GM19397 (cell line): ENCODE measurements around the gene SIGLEC6.
"Not testable (repeated sequence)": the region's sequence is repeated elsewhere in the genome, so short reads cannot be mapped to it uniquely, and the experiment has no call there.

Experiments used
- ATAC-seq: cut with Tn5 transposase; IDR thresholded peaks from one replicate; pipeline ENCODE4 v1.9.1; 2021; ENCODE audit warnings: mild to moderate bottlenecking, moderate library complexity; ENCODE audit not compliant: unreplicated experiment

SIGLEC6 gene

DNA sequence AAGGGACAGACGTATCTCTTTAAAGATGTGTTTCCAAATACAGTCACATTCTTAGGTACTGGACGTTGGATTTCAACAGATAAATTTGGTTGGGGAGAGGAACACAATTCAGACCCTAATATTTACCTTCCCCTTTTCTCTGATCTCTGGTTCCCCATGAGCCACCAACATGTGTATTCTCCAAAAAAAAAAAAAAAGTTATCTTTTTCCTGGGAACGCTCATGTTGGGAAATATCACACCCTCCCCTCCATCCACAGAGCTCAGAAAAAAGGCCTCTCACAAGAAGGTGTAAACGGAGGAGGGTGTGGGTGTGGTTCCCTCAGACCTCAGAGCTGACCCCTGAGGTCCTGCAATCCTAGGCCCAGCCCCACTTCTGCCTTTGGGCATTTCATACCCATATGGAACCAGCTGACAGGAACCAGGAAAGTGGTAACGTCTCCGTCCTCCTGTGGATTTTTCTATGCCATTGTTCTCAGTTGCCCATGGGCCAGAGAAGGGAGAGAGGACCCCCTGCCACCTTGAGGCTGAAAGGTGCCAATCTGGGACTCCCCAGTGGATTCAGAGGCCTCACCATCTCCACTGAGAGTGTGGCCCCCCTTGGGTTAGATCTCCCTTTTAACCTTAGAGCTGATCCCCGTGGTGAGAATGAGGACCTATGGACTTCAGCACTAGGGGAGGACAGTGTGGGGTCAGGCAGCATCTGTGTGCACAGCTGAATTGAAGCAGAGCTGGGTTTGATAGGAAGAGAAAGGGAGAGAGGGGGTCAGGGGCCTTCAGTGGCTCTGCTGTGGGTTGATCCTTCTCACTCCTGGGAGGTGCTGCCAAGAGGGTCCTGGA lies 21.4 kb downstream of the SIGLEC6 start:
- no peak for ATAC-seq

DNA sequence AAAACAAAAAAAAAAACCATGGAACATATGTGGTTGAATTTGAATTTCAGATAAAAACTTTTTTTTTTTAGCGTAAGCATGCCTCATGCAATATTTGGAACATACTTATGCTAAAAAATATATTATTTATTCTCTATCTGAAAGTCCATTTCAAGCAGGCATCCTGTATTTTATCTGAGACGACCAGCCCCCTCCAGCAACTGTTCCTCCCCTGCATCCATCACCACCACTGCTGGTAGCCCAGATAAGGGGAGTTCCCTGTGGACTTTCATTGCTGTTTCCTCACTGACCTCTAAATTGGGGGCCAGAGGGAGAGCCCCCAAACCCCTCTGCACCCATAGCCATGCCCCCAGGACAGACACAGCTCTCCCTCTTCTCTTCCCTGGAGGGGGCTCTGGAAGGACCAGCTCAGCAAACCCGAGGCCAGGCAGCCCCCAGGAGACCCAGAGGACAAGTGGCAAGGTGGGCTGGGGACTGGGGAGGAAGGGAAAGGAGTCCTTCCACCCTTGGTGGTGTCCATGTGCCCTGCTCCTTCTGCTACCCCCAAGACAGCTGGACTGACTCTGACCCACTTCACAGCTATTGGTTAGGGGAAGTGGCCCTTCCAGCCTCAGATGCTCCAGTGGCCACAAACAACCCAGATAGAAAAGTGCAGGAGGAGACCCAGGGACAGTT lies 23.3 kb downstream of the SIGLEC6 start:
- ATAC-seq, result no peak

GRCh38 chr19:51507640-51508058 lies 23.8 kb downstream of the SIGLEC6 start:
- ATAC-seq, result no peak

GRCh38 chr19:51507192-51507591 lies 24.3 kb downstream of the SIGLEC6 start:
- no peak for ATAC-seq

DNA sequence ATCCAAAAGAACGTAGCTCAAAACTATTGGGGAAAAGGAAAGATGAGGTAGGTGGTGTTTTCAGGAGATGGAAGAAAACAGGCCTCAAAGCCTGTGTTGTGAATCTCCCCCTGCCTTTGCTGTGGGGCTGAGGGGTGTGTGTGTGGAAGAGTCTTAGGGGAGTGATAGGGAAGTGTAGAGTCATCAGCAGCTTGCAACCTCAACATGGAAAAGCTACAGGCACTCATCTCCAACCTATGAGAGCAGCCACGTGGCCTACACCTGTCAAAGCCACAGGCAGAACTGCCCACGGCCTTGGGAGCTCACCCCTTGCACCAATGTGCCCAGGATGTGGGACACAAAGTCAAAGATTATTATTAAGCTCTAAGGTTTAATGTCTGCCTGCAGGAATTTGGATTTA lies 25.6 kb downstream of the SIGLEC6 start:
- ATAC-seq, result no peak

GRCh38 chr19:51503896-51504295 lies 27.6 kb downstream of the SIGLEC6 start:
- no peak for ATAC-seq

DNA sequence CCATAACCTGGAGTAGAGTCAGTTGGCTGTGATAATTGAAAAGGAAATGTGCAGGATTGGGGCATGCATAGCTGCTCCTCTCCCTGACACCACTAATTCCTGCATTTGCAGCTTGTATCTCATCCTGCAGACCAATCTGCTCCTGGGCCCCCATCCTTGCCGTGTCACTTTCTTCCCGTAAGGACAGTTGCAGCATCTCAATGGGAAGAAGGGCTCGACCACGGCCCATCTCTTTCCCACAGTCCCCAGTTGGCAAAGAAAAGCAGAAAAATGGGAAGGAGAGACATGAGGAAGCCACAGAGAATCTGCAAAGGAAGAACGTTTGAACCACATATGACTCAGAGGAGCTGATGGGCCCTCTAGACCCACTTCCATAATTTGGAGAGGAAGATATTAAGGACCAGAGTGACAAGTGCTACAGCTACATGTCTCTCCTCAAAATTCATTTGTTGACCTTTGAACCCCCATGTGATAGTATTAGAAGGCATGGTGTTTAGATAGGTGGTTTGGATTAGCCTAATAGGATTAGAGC lies 28.1 kb downstream of the SIGLEC6 start:
- ATAC-seq, result no peak

DNA sequence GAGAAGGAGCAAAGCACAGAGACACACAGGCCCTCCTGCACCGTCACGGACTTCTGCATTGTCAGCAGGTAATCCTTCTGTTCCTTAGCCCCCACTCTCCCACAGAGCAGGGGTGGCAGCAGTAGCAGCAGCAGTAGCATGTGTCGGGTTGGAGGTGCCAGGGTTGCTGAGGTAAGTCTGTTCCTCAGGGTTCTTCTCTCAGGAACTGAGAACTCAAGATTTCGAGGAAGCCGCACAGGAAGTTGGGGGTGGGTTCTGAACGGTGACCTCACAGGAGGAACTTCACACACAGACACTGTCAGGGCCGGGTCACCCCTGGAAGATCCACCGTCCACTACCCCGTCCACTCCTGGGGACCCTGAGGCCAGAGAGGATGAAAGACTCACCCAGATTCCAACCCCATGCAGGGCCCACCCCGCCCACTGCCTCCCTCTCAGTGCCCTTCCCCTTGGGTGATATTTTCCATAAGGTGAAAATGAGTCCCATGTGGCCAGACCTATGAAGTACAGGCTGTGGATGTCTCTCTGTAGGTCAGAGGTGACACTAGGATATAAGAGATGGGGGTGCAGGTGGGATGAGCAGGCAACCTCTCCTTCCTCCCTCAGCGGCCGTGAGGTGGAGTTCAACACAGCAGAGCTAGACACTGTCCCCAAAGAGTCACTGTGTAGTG lies 29.7 kb downstream of the SIGLEC6 start, which contains the start of gene SIGLEC12:
TSS of gene SIGLEC12 (minus strand) at position 207 of the 670 bp plus-strand sequence. CDS start at position 140, 67 bp downstream.
- ATAC-seq, result no peak

DNA sequence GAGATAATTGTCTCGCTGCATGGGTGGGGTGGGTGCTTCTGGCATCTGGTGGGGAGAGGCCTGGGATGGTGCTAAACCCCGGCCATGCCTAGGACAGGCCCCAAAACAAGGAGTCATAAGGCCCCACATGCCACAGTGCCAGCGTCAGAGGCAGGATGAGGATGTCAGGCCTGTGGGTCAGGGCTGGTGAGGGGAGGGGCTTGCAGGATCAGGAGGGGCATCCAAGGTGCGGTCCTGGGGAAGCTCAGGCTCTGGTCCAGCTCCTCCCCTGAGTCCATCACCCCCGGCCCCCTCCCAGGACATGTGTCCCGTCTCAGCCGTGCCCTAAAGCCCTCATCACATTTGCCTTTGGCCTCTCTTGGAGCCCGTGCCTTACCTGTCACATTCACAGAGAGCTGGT lies 30.5 kb downstream of the SIGLEC6 start:
- ATAC-seq, result not testable (repeated sequence)

GRCh38 chr19:51497666-51498065 lies 33.8 kb downstream of the SIGLEC6 start:
- no peak for ATAC-seq

GRCh38 chr19:51493776-51494175 lies 37.7 kb downstream of the SIGLEC6 start:
- ATAC-seq, result no peak

- ATAC-seq, result no peak
These were observed 39.9 kb downstream of the SIGLEC6 start for GRCh38 chr19:51491586-51491985.

- ATAC-seq, result no peak
These were observed 40.8 kb downstream of the SIGLEC6 start for GRCh38 chr19:51490676-51491075.

GRCh38 chr19:51489113-51489512 lies 42.4 kb downstream of the SIGLEC6 start:
- ATAC-seq, result no peak

DNA sequence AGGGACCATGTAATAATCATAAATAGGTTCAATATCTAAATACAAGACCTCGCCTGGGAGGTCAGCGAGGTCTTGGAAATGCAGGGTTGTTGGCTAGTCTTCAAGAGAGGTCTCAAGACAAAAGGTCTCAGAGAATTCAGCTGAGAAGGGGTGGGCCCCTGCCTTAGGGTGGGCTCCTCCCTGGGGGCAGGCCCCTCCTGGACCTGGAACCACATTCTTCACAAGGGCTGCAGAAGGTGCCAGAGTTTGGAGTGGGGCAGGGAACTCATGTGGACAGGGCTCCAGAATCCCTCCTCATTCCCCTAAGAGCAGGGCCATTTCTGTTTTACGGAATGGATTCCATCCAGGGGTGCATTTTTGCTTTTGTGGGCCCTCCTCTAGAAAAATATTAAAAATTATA lies 43.0 kb downstream of the SIGLEC6 start:
- no peak for ATAC-seq

GRCh38 chr19:51485960-51486660 lies 45.4 kb downstream of the SIGLEC6 start:
- no peak for ATAC-seq

DNA sequence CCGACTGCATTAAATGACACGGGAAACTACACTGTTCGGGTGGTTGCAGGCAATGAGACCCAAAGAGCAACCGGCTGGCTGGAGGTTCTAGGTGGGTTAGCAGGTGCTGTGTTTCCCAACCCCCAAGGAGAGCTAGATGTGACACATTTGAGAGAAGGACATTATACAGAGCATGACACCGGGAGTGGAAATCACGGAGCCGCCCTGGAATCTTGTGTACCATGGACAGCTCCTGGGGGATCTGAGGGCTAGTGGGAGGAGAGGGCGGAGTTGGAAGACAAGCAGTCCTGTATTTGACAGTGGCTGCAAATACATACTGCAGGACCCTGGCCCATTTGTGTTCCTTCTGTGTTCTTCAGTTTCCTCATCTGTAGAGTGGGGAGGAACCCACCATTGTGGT lies 50.9 kb downstream of the SIGLEC6 start:
- no peak for ATAC-seq

DNA sequence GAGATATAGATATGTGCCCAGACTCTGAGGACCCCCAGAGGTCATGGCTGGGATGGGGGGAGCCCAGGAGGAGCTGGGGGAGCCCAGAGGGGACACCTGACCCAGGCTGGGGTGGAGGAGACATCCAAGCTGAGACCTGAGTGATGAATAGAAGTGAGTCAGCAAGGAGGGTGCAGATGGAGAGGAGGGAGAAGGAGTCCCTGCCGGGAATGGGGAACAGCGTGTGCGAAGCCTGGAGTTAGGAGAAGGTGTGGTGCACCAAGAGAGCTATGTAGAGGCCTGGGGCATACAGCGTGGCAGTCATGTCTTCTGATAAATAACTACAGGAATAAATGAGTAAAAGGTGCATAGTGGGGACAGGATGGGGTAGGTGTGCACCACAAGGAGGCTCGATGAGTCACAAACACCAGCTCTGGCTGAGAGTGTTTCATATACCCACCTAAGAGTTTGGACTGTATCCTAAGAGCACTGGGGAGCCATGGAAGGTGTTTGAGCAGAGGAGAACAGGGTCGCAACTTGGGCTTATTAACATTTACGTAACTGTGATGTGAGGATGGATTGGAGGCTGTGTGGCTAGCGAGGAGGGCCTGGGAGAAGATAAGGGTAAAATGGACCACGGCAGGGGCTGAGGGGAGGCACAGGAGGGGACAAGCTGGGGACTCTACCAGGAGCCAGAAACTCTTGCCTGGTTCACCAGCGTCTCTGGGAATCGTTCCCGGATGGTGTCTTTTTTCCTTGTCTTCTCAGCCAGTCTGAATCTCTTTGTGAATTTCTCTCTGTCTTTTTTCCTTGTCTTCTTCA lies 51.7 kb downstream of the SIGLEC6 start:
- no peak for ATAC-seq

DNA sequence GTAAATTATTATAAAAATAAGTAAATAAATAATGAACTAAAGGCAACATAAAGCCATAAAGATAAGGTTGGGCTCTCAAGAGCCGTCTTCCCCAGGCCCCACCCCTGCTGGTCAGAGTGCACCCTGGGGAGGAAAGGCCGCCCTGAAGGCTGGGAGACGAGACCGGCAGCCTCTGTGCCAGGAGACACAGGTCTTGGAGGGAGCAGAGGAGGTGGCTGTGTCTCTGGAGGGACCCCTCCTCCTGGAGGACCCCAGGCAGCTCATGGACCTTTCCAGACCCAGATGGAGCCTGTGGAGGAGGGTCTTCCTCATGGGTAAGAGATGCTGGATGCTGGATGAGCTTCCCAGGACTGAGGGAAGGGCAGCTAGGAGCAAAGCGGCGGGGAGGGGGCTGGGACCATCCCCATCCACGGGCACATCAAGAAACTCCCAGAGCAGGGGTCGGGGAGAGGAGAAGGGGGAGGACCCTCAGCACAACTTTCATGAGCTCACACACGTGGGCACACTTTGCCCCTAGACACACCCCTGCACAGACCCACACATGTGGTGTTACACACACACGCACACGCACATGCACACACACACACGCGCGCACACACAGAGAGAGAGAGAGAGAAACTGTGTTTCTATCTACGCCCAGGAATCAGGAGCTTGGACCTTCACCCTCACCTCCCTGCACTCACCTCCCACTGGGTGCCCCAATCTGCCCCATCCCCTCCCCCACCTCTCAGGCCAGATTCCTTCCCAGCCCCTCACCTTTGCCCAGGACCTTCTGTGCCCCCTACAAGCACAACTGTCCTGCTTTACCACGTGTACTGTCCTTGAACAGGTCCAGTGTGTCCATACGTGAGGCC lies 52.9 kb downstream of the SIGLEC6 start, which contains the start of gene CEACAM18:
TSS of gene CEACAM18 (plus strand) at position 159 of the 854 bp plus-strand sequence.
- no peak for ATAC-seq
